Fibroblast of gingiva (primary cell): ENCODE data around the gene MMP15.
"Not testable (repeated sequence)": the region's sequence is repeated elsewhere in the genome, so short reads cannot be mapped to it uniquely, and the experiment has no call there.

Experiments used
- DNase-seq: peaks from one replicate; pipeline ENCODE4 v3.0.0-alpha.2; 2011; ENCODE audit warnings: low read depth

Gene MMP15

GRCh38 chr16:58025351-58026138, at the start of gene MMP15:
TSS of gene MMP15 (plus strand) at chr16:58025754. CDS start at chr16:58026351, 597 bp downstream.
- DNase-seq: peak; percentile 69

GRCh38 chr16:57976331-57976796, 49.2 kb upstream of the MMP15 start:
- no peak for DNase-seq

DNA sequence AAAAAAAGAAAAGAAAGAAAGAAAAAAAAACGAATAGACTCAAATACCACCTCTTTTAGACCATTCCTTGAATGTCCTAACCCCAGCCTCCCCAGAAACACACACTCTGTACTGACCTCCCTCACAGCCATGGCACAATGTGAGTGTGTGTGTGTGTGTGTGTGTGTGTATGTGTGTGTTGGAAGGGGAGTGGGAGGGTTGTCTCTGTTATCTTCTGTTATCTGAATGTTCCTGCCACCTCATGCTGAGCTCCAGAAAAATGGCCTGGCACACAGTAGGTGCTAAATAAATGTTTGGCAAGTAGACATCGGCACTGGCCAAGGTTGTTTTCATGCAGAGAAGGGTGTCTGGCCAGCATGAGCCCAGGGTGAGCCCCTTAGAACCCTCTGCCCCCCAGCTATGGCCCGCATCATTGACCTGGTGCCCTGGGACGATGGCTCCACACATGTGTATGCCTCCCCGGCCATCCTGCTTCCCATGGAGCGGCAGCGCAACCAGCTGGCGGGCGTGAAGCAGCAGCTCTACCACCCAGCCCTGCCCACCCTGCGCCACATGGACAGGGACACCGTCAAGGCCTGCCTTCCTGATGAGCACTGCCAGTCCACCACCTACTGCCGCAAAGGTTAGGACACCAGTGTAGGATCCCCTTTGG, 48.0 kb upstream of the MMP15 start:
- no peak for DNase-seq

- DNase-seq: not testable (repeated sequence)
Measured at GRCh38 chr16:57978070-57978465, 47.5 kb upstream of the MMP15 start.

GRCh38 chr16:57979006-57979585, 46.5 kb upstream of the MMP15 start:
- DNase-seq: no peak

GRCh38 chr16:57981636-57982035, 43.9 kb upstream of the MMP15 start:
- DNase-seq: no peak

DNA sequence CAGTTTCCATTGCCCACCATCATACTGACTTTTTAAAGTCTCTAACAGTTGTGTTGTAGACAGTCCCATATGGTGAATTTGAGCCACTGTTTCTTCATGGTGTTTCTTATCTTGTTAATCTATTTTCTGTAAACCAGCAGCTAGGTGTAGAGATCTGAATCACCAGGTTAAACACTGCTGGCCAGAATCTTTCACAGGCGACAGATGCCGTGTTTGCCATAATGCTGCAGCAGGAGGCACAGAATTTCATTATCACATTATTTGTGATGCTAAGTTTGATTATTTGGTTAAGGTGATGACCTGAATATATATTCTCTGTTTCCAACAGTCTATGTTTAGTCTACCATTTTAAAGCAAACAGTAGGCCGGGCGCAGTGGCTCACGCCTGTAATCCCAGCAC, 43.2 kb upstream of the MMP15 start:
- no peak for DNase-seq

- peak; percentile 59 for DNase-seq
Measured at GRCh38 chr16:57984443-57985203, 40.9 kb upstream of the MMP15 start.

DNA sequence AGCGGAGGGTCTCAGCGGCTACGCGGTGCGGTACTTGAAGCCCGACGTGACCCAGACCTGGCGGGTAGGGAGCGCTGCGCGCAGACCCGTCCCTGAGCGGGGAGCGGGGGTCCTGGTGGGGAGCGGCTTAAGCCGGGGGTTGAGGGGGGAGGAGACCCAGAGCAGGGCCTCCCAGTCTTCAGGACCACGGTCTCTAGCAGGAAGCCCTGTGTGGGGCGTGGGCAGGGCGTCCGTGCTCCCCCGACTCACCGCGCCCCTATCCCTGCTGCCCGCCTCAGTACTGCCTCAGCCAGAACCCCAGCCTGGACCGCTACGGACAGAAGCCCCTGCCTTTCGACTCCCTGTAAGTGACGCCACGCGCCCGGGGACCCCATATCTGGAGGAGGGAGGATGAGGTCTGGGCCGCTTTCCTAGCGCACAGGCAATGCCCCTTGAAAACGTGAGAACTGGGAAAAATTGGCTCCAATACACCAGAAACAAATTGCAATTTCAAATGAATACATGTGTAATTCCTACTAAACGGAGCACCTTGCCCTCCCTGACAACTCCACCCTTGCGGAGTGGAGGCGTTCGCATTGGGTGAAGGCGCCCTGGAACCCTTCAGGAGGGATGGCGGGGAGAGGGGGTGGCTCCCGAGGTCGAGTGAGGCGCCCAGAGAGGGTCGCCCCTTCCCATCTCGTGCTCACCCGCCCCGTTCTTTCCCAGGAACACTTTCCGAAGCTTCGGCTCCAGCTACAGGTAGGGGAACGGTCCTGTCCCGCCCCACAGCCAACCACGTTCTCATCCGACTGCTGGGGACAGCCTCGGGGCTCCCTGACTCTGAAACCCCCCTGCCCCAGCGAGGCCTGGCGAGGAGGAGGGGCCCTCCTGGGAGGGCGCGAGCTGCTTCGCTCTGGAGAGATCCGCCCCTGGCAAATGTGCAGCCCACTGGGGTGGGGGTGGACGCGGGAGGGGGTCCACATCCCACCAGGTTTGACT, 40.1 kb upstream of the MMP15 start:
- DNase-seq: no peak

DNA sequence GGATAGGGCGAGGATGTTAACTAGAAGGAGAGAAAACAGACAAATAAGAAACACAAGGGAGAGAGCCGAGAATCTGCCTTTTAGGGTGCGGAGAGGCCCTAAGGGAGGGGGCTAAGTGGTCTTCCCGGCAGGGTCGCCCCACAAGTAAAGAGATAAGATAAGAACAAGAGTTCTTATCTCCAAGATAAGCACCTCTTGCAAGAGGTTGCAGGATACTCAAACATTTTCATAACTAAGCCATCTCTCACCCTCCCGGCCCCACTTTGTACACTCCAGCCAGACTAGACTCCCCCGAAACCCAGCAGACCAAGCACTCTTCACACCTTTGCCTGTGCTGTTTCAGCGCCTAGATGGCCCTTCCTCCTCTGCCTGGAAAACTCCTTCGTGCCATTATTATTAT, 39.4 kb upstream of the MMP15 start:
- DNase-seq: no peak

GRCh38 chr16:57987441-57988177, 37.9 kb upstream of the MMP15 start:
- no peak for DNase-seq

DNA sequence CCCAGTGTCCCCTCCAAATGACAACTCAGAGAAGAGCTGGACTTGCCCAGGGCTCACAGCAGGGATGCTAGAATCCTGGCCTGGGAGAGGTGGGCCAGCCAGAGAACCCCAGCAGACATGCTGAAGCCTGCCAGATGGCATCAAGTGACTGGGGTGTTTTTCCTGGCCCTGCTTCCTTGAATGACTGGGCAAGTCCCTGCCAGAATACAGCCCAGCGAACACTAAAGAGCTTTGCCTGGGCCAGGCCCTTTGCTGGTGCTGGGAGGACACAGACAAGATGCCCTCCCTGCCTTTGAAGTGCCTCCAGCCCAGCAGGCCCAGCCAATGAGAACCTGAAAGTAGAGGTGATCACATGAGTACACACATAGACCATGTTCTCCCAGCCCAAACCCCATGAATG, 36.6 kb upstream of the MMP15 start:
- no peak for DNase-seq

DNA sequence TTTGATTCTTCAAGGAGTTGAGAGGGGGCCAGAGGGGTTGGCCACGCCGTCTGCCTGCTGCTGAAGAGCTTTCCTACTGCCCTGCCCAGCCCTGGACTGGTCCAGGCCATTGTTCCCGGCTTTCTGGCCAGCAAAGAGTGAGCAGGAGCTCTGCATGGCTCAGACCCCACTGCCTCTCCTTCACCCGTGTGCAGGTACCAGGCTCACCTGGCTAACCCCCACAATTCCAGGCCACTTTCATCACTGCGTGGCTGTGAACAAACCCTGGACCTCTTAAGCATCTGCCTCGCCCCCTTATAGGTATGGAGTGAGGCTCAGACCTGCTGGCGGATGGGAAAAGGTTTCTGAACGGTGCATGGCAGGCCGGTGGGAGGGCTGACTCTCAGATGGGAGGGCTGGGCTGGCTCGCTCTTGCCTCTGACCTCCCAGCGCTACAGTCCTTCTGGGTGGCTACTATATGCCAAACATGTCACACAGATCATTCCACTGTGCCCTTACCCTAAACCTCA, 33.9 kb upstream of the MMP15 start:
- DNase-seq: no peak

DNA sequence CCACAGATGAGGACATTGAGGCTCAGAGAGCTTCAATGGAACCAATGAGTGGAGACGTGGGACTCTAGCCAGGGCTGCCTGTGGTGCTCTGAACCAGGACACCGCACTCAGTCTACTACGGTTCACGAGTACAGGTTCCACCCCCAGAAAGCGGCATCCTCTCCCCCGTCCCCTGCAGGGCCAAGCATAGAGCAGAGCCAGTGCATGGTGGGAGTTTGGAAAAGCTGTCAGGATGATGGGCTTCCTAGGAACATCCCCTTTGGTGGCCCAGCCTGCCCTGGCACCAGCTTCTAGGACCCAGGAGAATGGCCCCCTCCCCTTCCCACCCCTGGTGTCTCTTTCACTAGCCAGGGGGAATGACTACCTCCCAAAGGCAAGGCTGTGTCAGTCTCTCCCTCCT, 33.5 kb upstream of the MMP15 start:
- no peak for DNase-seq

GRCh38 chr16:57993438-57993837, 32.1 kb upstream of the MMP15 start:
- no peak for DNase-seq

DNA sequence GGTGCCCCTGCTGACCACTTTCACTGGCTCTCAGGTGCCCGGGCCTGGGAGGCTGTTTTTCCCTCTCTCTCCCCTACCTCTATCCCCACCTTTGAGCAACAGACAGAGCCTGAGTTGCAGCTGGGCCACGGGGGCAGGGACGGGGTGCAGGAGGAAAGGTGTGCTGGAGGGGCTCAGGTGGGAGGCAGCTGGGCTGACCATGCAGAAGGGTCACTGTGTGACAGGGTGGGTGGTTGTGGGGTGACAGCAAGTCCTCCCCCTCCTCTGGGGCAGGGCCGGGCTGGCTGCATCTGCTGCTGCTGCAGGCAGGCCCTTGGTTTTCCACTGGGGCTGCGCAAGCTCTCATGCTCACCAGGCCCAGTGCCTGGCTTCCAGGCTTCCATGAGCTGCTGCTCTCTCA, 31.7 kb upstream of the MMP15 start:
- no peak for DNase-seq

GRCh38 chr16:57994361-57994760, 31.2 kb upstream of the MMP15 start:
- DNase-seq: no peak

DNA sequence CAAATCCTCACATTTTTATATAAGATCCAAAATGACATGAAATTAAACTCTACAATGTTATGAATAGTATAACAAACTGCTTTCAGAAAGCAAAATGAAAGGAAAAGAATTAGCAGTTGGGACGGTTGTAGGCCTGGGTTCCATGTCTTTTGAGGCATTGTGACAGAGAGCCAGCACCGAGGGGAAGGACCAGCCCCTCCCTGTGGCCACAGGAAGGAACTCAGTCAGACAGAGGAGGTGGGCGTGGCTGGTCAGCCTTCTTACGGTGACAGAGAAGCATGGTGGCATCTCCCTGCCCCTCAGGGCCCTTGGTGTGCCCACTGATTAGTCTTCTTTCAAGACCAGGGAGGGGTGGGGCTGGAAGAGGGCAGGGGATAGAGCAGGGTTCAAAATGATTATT, 30.8 kb upstream of the MMP15 start:
- DNase-seq: peak; percentile 29

DNA sequence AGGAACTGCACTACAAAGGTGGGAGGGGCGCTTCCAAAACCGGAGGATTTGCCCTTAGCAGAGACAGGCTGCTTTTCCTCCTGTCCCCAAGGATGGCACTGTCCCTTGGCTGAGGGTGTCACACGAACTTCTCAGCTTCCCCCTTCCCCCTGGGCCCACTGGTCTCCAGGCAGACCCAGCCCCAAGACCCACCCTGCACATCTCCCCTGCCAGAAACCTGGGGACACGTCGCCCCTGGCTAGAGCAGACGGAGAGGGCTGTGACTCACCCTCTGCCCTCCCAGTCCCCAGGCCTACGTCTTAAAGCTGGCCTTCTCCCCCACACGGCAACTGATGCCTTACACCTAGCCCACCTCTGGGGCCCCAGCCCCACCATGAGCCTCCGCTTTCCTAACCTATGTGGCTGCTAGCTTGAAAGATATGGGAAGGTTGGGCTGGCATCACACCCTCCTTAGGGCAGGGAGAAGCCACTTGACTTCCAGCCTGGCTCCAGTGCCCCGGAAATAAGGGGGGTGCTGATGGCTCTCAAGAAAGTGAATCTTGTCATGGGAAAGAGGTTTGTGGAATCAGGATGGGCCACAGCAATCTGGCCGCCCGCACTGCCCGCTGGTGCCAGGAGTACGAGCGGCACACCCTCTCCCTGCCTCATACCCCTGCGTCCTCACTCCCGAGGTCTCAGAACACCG, 29.7 kb upstream of the MMP15 start:
- no peak for DNase-seq
